H1 (cell line): ENCODE measurements around the gene PITPNB. TPM values are rescaled to one million over a fixed set of nuclear protein-coding genes. Genes with fewer than 3 reads are reported as not detected.

Source experiments
- CTCF ChIA-PET: fragments of 300-600 bp; sonication (Branson Sonifier 250); formaldehyde crosslinking; loops from one replicate; lab custom pipeline; 2021; ENCODE audit not compliant: partially characterized antibody; lab: Charles Lee
- POLR2A ChIA-PET: fragments of 300-600 bp; sonication (Branson Sonifier 250); formaldehyde crosslinking; loops from one replicate; lab custom pipeline; 2021; ENCODE audit warnings: inconsistent platforms; ENCODE audit not compliant: partially characterized antibody; lab: Charles Lee
- DNase-seq, 2 experiments: peaks; one replicate each; pipeline versions ENCODE4 v3.0.0 to v3.0.0-alpha.2; 2010 to 2022; ENCODE audit warnings: low spot score in 2 of 2, low read depth in 1 of 2, mixed read lengths in 1 of 2
- FAIRE-seq: peaks from 2 replicates; lab custom pipeline; 2011; peaks lifted over from hg19 to GRCh38; lab: Jason Lieb, UNC
- H2AFZ ChIP-seq: 2 replicates; pipeline ENCODE4 v1.8.1; 2012; ENCODE audit warnings: low read length, inconsistent platforms
- H2AK5ac ChIP-seq: 2 replicates; pipeline ENCODE4 v1.6.1; 2013; ENCODE audit warnings: low read depth, low read length
- H2BK120ac ChIP-seq: replicated peaks from 2 replicates; pipeline ENCODE3; 2013; ENCODE audit warnings: low read depth, low read length, inconsistent platforms
- H2BK12ac ChIP-seq: 2 replicates; pipeline ENCODE4 v1.6.1; 2013; ENCODE audit warnings: low read depth, low read length
- H2BK15ac ChIP-seq: 2 replicates; pipeline ENCODE4 v1.6.1; 2013; ENCODE audit warnings: low read length
- H2BK20ac ChIP-seq: 2 replicates; pipeline ENCODE4 v1.6.1; 2013; ENCODE audit warnings: low read length
- H2BK5ac ChIP-seq: 2 replicates; pipeline ENCODE4 v1.6.1; 2013; ENCODE audit warnings: low read depth, low read length
- H3K14ac ChIP-seq: 2 replicates; pipeline ENCODE4 v1.6.1; 2013; ENCODE audit warnings: inconsistent platforms; ENCODE audit not compliant: insufficient read length
- H3K18ac ChIP-seq: 2 replicates; pipeline ENCODE4 v1.6.1; 2013; ENCODE audit warnings: low read length; ENCODE audit errors: extremely low read depth
- H3K23ac ChIP-seq: 2 replicates; pipeline ENCODE4 v1.6.1; 2013; ENCODE audit warnings: inconsistent platforms; ENCODE audit not compliant: insufficient read length
- H3K23me2 ChIP-seq: 2 replicates; pipeline ENCODE4 v1.6.1; 2013; ENCODE audit warnings: low read depth, low read length
- H3K27ac ChIP-seq: 2 replicates; pipeline ENCODE4 v1.6.1; 2011; ENCODE audit warnings: low read depth, low read length, inconsistent platforms
- H3K27me3 ChIP-seq, 4 experiments: replicated peaks in 1 of 4; 1 replicate in 1 of 4; 2 replicates in 3 of 4; pipeline versions ENCODE4 v1.6.1 to v1.8.1; 2011 to 2013; ENCODE audit warnings: low read length in 3 of 4, mild to moderate bottlenecking in 3 of 4, inconsistent platforms in 2 of 4, mixed read lengths in 2 of 4, moderate library complexity in 1 of 4; ENCODE audit not compliant: control insufficient read depth in 3 of 4, insufficient read depth in 3 of 4; ENCODE audit errors: extremely low read depth in 1 of 4
- H3K36me3 ChIP-seq, 4 experiments: 2 replicates each; pipeline versions ENCODE4 v1.6.1 to v1.8.1; 2011 to 2013; ENCODE audit warnings: mild to moderate bottlenecking in 4 of 4, low read length in 3 of 4, moderate library complexity in 2 of 4, control low read depth in 1 of 4, inconsistent platforms in 1 of 4; ENCODE audit not compliant: insufficient read depth in 4 of 4, control insufficient read depth in 2 of 4
- H3K4ac ChIP-seq: replicated peaks from 2 replicates; pipeline ENCODE3; 2013; ENCODE audit warnings: low read length, low read depth, mixed read lengths, inconsistent platforms; ENCODE audit not compliant: insufficient read length
- H3K4me1 ChIP-seq, 4 experiments: replicated peaks in 1 of 4; 1 replicate in 1 of 4; 2 replicates in 3 of 4; pipeline versions ENCODE4 v1.6.1 to v1.8.1; 2011 to 2013; ENCODE audit warnings: low read length in 3 of 4, inconsistent platforms in 2 of 4, mixed read lengths in 1 of 4; ENCODE audit not compliant: insufficient read depth in 4 of 4, control insufficient read depth in 3 of 4
- H3K4me2 ChIP-seq, 2 experiments: 2 replicates each; pipeline versions ENCODE4 v1.6.1 to v1.8.1; 2011 to 2013; ENCODE audit warnings: low read depth in 2 of 2, low read length in 2 of 2, control low read depth in 1 of 2, inconsistent platforms in 1 of 2, mild to moderate bottlenecking in 1 of 2; ENCODE audit not compliant: insufficient read depth in 1 of 2
- H3K4me3 ChIP-seq, 4 experiments: fragments of 200-600, 300-600 bp in 1 of 4; sonication (generic), shearing (Covaris generic), sonication (Bioruptor Twin) in 1 of 4; 2 replicates each; pipeline versions ENCODE4 v1.5.1 to v1.8.1; 2011 to 2016; ENCODE audit warnings: low read length in 4 of 4, low read depth in 3 of 4, control low read depth in 2 of 4, inconsistent platforms in 2 of 4, mild to moderate bottlenecking in 2 of 4, mixed read lengths in 1 of 4, moderate library complexity in 1 of 4; ENCODE audit not compliant: insufficient read depth in 2 of 4; ENCODE audit errors: extremely low read depth in 1 of 4
- H3K56ac ChIP-seq: replicated peaks from 2 replicates; pipeline ENCODE3; 2013; ENCODE audit warnings: low read depth, mild to moderate bottlenecking, mixed read lengths, low read length, inconsistent platforms; ENCODE audit not compliant: insufficient read length
- H3K79me1 ChIP-seq: 2 replicates; pipeline ENCODE4 v1.6.1; 2013; ENCODE audit warnings: low read depth, low read length, control low read depth
- H3K79me2 ChIP-seq, 2 experiments: 2 replicates each; pipeline versions ENCODE4 v1.6.1 to v1.8.1; 2012 to 2013; ENCODE audit warnings: low read length in 2 of 2, mild to moderate bottlenecking in 2 of 2, inconsistent platforms in 1 of 2; ENCODE audit not compliant: insufficient read depth in 2 of 2, control insufficient read depth in 1 of 2
- H3K9ac ChIP-seq, 4 experiments: replicated peaks in 1 of 4; 1 replicate in 1 of 4; 2 replicates in 3 of 4; pipeline versions ENCODE4 v1.6.1 to v1.8.1; 2011 to 2013; ENCODE audit warnings: low read depth in 3 of 4, low read length in 3 of 4, control low read depth in 2 of 4, mild to moderate bottlenecking in 2 of 4, moderate library complexity in 2 of 4, inconsistent platforms in 1 of 4; ENCODE audit errors: extremely low read depth in 1 of 4
- H3K9me3 ChIP-seq, 2 experiments: 2 replicates each; pipeline versions ENCODE4 v1.6.1 to v1.8.1; 2012 to 2013; ENCODE audit warnings: mild to moderate bottlenecking in 2 of 2, moderate library complexity in 2 of 2, control low read depth in 1 of 2, inconsistent platforms in 1 of 2, low read depth in 1 of 2, low read length in 1 of 2, mixed read lengths in 1 of 2; ENCODE audit not compliant: insufficient read depth in 2 of 2
- H4K20me1 ChIP-seq, 2 experiments: replicated peaks in 1 of 2; 2 replicates each; pipeline versions ENCODE3 to v1.8.1; 2011 to 2013; ENCODE audit warnings: inconsistent platforms in 2 of 2, low read length in 2 of 2, mild to moderate bottlenecking in 1 of 2; ENCODE audit not compliant: insufficient read depth in 2 of 2, control insufficient read depth in 1 of 2
- H4K5ac ChIP-seq: 2 replicates; pipeline ENCODE4 v1.6.1; 2013; ENCODE audit warnings: low read length, low read depth, mixed read lengths, inconsistent platforms; ENCODE audit not compliant: insufficient read length
- H4K8ac ChIP-seq: 2 replicates; pipeline ENCODE4 v1.8.0; 2013; ENCODE audit warnings: mild to moderate bottlenecking, moderate library complexity, low read length, inconsistent platforms; ENCODE audit not compliant: insufficient read depth; ENCODE audit errors: extremely low read depth
- H4K91ac ChIP-seq: replicated peaks from 2 replicates; pipeline ENCODE3; 2013; ENCODE audit warnings: low read length, mixed read lengths, inconsistent platforms; ENCODE audit not compliant: insufficient read length
- BCL11A ChIP-seq, 2 experiments: IDR thresholded peaks; one replicate each; pipeline ENCODE4 v1.6.1; 2011; ENCODE audit warnings: low read depth in 2 of 2, low read length in 2 of 2, mild to moderate bottlenecking in 2 of 2
- CEBPB ChIP-seq: IDR thresholded peaks from 2 replicates; pipeline ENCODE4 v1.6.1; 2012; ENCODE audit warnings: low read depth, low read length
- CREB1 ChIP-seq: IDR thresholded peaks from 2 replicates; pipeline ENCODE4 v1.6.1; 2012; ENCODE audit warnings: inconsistent platforms
- HDAC6 ChIP-seq: IDR thresholded peaks from one replicate; pipeline ENCODE4 v1.7.1; 2012; ENCODE audit warnings: low read depth, mild to moderate bottlenecking, inconsistent platforms, low read length, moderate library complexity
- JUN ChIP-seq: IDR thresholded peaks from 2 replicates; pipeline ENCODE4 v1.6.1; 2011; ENCODE audit warnings: low read depth, mild to moderate bottlenecking, improper control_type of control experiment, low read length
- KDM5A ChIP-seq: fragments of 200-600 bp; IDR thresholded peaks from 2 replicates; pipeline ENCODE4 v1.7.1; 2012; ENCODE audit warnings: mild to moderate bottlenecking, low read length, inconsistent platforms, mixed read lengths
- MAX ChIP-seq: IDR thresholded peaks from 2 replicates; pipeline ENCODE4 v1.6.1; 2012; ENCODE audit warnings: inconsistent platforms
- POU5F1 ChIP-seq: IDR thresholded peaks from 2 replicates; pipeline ENCODE4 v1.6.1; 2011; ENCODE audit warnings: low read depth, mild to moderate bottlenecking, low read length, moderate library complexity
- RAD21 ChIP-seq, 2 experiments: IDR thresholded peaks in 1 of 2; conservative IDR thresholded peaks in 1 of 2; 2 replicates each; pipeline ENCODE4 v1.6.1; 2011; ENCODE audit warnings: low read depth in 2 of 2, low read length in 2 of 2, improper control_type of control experiment in 1 of 2, inconsistent platforms in 1 of 2, mild to moderate bottlenecking in 1 of 2, moderate library complexity in 1 of 2
- RBBP5 ChIP-seq: IDR thresholded peaks from 2 replicates; pipeline ENCODE4 v1.7.1; 2012; ENCODE audit warnings: low read depth, mild to moderate bottlenecking, inconsistent platforms, low read length, moderate library complexity, borderline replicate concordance
- TCF12 ChIP-seq: IDR thresholded peaks from 2 replicates; pipeline ENCODE4 v1.6.1; 2011; ENCODE audit warnings: low read depth, mild to moderate bottlenecking, low read length
- YY1 ChIP-seq: IDR thresholded peaks from 2 replicates; pipeline ENCODE4 v1.6.1; 2011; ENCODE audit warnings: low read depth, mild to moderate bottlenecking, low read length
- WGBS, 2 experiments: shearing (Covaris generic) in 1 of 2; methylation state at CpG; one replicate each; pipeline versions ENCODE4 v1.1.6 to v1.1.7; 2013 to 2015; ENCODE audit warnings: low lambda C conversion rate in 2 of 2, mixed read lengths in 2 of 2, inconsistent platforms in 1 of 2, low coverage in 1 of 2, missing lambda C conversion rate in 1 of 2; ENCODE audit not compliant: insufficient replicate concordance in 2 of 2, insufficient coverage in 1 of 2, insufficient read length in 1 of 2; ENCODE audit errors: extremely low coverage in 1 of 2, missing lambda C conversion rate in 1 of 2; 5-methylcytosine and 5-hydroxymethylcytosine counted together
- polyA plus RNA-seq, 7 experiments: library from polyadenylated mRNA; depleted of rRNA in 3 of 7; stranded (reverse) in 5 of 7; unstranded in 2 of 7; fragments of >200 nt in 5 of 7; fragments of 200-250 nt in 2 of 7; gene quantifications; 1 replicate in 5 of 7; 2 replicates in 1 of 7; 4 replicates in 1 of 7; pipeline versions ENCODE4 v1.2.1 to v1.2.3, GENCODE V29; 2011 to 2013; ENCODE audit warnings: missing spikeins in 2 of 7, mixed read lengths in 2 of 7
- total RNA-seq: library from RNA; stranded (reverse); fragmentation: NEBNext Ultra II Directional; extraction: Animal tissue kit (Norgen Biotek cat#: 25700); gene quantifications from 2 replicates; pipeline ENCODE4 v1.2.1, GENCODE V29; 2021
- TF ChIP-seq, protein P1 (sequence below): IDR thresholded peaks from 2 replicates; pipeline ENCODE4 v1.6.1; 2012; ENCODE audit warnings: low read length, inconsistent platforms

Gene PITPNB
- total and polyA plus RNA-seq, 2 of the 8 experiments (the other 6 are each of a cell fraction or from before 2014, with no cell fraction given): 24.6 to 89.3 TPM

GRCh38 chr22:27844256-27844655 is 74.8 kb downstream of the PITPNB start:
- Histone ChIP-seq H4K5ac (no peak overlapping the region), H3K23ac (no peak overlapping the region), H3K27me3 (no peaks in the 10 kb centered on the region), H3K18ac (no peak overlapping the region), H3K79me1 (no peaks in the 10 kb centered on the region; the same call in 1 of the 2 replicates), H2AFZ (no peak overlapping the region), H2BK20ac (no peak overlapping the region), H3K56ac (no peak overlapping the region), H3K4ac (no peak overlapping the region), H2BK5ac (no peak overlapping the region), H3K9ac (no peak overlapping the region), H2BK120ac (no peak overlapping the region), H3K4me3 (no peak overlapping the region), H3K4me1 (peaks cover 0 to 16% (median 13%) of the 10 kb centered on the region in 4 experiments; a peak in 5 of 7 replicates), H3K4me2 (no peak overlapping the region), H3K36me3 (peaks cover 0 to 10% (median 0%) of the 10 kb centered on the region in 4 experiments; a peak in 2 of 8 replicates), H3K14ac (no peak overlapping the region), H4K8ac (no peak overlapping the region), H2AK5ac (no peak overlapping the region), H3K79me2 (no peaks in the 10 kb centered on the region), H3K27ac (no peak overlapping the region), H3K23me2 (no peaks in the 10 kb centered on the region), H4K91ac (no peak overlapping the region), H2BK15ac (no peak overlapping the region), H3K9me3 (no peaks in the 10 kb centered on the region), H2BK12ac (no peak overlapping the region), H4K20me1 (no peaks in the 10 kb centered on the region)
- FAIRE-seq (no peak), DNase-seq (peak in 1 of 2 experiments; percentile 33)
- TF ChIP-seq RAD21 (IDR thresholded peaks at IDR 0.05 in 1 of 2, conservative IDR thresholded peaks at IDR 0.05 in 1 of 2; ENCODE audit: low read depth in 2 of 2, low read length in 2 of 2) (no peak), YY1 (no peak), CREB1 (no peak), TCF12 (no peak), MAX (no peak), CEBPB (no peak), JUN (no peak), RBBP5 (no peak), BCL11A (IDR thresholded peaks at IDR 0.05; ENCODE audit: low read depth in 2 of 2, low read length in 2 of 2) (no peak), POU5F1 (no peak), KDM5A (no peak), HDAC6 (no peak)
- TF ChIP-seq, protein P1, sequence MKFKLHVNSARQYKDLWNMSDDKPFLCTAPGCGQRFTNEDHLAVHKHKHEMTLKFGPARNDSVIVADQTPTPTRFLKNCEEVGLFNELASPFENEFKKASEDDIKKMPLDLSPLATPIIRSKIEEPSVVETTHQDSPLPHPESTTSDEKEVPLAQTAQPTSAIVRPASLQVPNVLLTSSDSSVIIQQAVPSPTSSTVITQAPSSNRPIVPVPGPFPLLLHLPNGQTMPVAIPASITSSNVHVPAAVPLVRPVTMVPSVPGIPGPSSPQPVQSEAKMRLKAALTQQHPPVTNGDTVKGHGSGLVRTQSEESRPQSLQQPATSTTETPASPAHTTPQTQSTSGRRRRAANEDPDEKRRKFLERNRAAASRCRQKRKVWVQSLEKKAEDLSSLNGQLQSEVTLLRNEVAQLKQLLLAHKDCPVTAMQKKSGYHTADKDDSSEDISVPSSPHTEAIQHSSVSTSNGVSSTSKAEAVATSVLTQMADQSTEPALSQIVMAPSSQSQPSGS: no peak
- POLR2A ChIA-PET: no interaction called here
- 84% methylated on average over 6 of the region's 6 CpGs; no CpG with 5 or more reads in 1 of the 2 experiments for WGBS, 2 experiments
- CTCF ChIA-PET: interaction anchor here (1.0 to 1.4 kb wide), 2 partner anchors 35 to 39 kb away, joined by 3 read pairs; no protein-coding TSS in a partner anchor
